Activated T-cell treated with anti-CD3 and anti-CD28 coated beads, Interleukin-2, amount 50 U/mL, for 72 hours (primary cell): ENCODE measurements around the gene ENDOV. TPM values are rescaled to one million over a fixed set of nuclear protein-coding genes. Genes with fewer than 3 reads are reported as not detected.
A peak's percentile ranks its signal among the peaks of the same experiment; 100 is the strongest.

Experiments used
- ATAC-seq, 2 donors: fragments of 150-1000 bp; cut with Tn5 transposase; replicated peaks in 1 of 2; 2 replicates each; pipeline ENCODE4 v1.10.0; 2021; ENCODE audit warnings: moderate library complexity in 2 of 2, mild to moderate bottlenecking in 1 of 2
- DNase-seq, 2 donors: peaks; one replicate each; pipeline ENCODE4 v3.0.0; 2021 to 2022; ENCODE audit warnings: mixed read lengths in 1 of 2
- H3K27ac Mint-ChIP-seq: one replicate; pipeline ENCODE4 v1.8.0; 2022; ENCODE audit warnings: mild to moderate bottlenecking, moderate library complexity, mixed read lengths
- H3K27me3 Mint-ChIP-seq: one replicate; pipeline ENCODE4 v1.8.0; 2022; ENCODE audit warnings: low read depth, mixed read lengths
- H3K36me3 Mint-ChIP-seq, 2 donors: one replicate each; pipeline ENCODE4 v1.8.0; 2022; ENCODE audit warnings: mixed read lengths in 2 of 2, mild to moderate bottlenecking in 1 of 2; ENCODE audit not compliant: insufficient read depth in 2 of 2
- H3K4me1 Mint-ChIP-seq: one replicate; pipeline ENCODE4 v1.8.0; 2022; ENCODE audit warnings: low read depth, mixed read lengths
- H3K4me3 Mint-ChIP-seq, 2 donors: one replicate each; pipeline ENCODE4 v1.8.0; 2022; ENCODE audit warnings: mild to moderate bottlenecking in 2 of 2, mixed read lengths in 2 of 2, moderate library complexity in 2 of 2
- H3K9me3 Mint-ChIP-seq, 2 donors: one replicate each; pipeline ENCODE4 v1.8.0; 2022; ENCODE audit warnings: mixed read lengths in 2 of 2
- total RNA-seq, 2 donors: library from RNA; stranded (reverse); gene quantifications; one replicate each; pipeline ENCODE4 v1.2.3, GENCODE V29; 2022

The ENDOV gene
- total RNA-seq, 2 donors from 2014 or later: 25.3 to 29.0 TPM

- Mint-ChIP-seq H3K9me3 (no peaks in the 10 kb centered on the region), H3K4me3 (no peak overlapping the region), H3K27ac (no peak overlapping the region), H3K27me3 (no peaks in the 10 kb centered on the region), H3K36me3 (no peaks in the 10 kb centered on the region), H3K4me1 (peaks cover 24% of the 10 kb centered on the region)
- DNase-seq: no peak
- ATAC-seq: no peak
These were observed 9.3 kb downstream of the ENDOV start for GRCh38 chr17:80424261-80424660.

GRCh38 chr17:80424878-80425765 lies 10.2 kb downstream of the ENDOV start:
- no peak overlapping the region for H3K4me3 Mint-ChIP-seq
- peaks cover 17% of the 10 kb centered on the region for H3K4me1 Mint-ChIP-seq
- no peaks in the 10 kb centered on the region for H3K27me3 Mint-ChIP-seq
- no peaks in the 10 kb centered on the region for H3K9me3 Mint-ChIP-seq
- DNase-seq (no peak), ATAC-seq (no peak)
- H3K27ac Mint-ChIP-seq: no peak overlapping the region
- H3K36me3 Mint-ChIP-seq: no peaks in the 10 kb centered on the region

GRCh38 chr17:80425835-80426426 lies 11.0 kb downstream of the ENDOV start:
- peaks cover 15% of the 10 kb centered on the region for H3K4me1 Mint-ChIP-seq
- no peaks in the 10 kb centered on the region for H3K36me3 Mint-ChIP-seq
- DNase-seq (no peak), ATAC-seq (no peak)
- H3K27me3 Mint-ChIP-seq: no peaks in the 10 kb centered on the region
- H3K4me3 Mint-ChIP-seq: peak overlapping the region in 1 of 2 donors; percentile 23
- H3K27ac Mint-ChIP-seq: no peak overlapping the region
- no peaks in the 10 kb centered on the region for H3K9me3 Mint-ChIP-seq

- Mint-ChIP-seq H3K27me3 (no peaks in the 10 kb centered on the region), H3K27ac (no peak overlapping the region), H3K9me3 (no peaks in the 10 kb centered on the region), H3K4me3 (peak overlapping the region; percentile 6 to 23), H3K4me1 (peaks cover 15% of the 10 kb centered on the region), H3K36me3 (no peaks in the 10 kb centered on the region)
- ATAC-seq (peak; percentile 96 to 97), DNase-seq (peak; percentile 87 to 93)
These were observed 11.8 kb downstream of the ENDOV start for GRCh38 chr17:80426671-80427326.

GRCh38 chr17:80427366-80428282 lies 12.7 kb downstream of the ENDOV start:
- no peak overlapping the region for H3K4me3 Mint-ChIP-seq
- no peaks in the 10 kb centered on the region for H3K36me3 Mint-ChIP-seq
- DNase-seq: no peak
- H3K4me1 Mint-ChIP-seq: peaks cover 15% of the 10 kb centered on the region
- ATAC-seq: no peak
- no peaks in the 10 kb centered on the region for H3K27me3 Mint-ChIP-seq
- H3K27ac Mint-ChIP-seq: no peak overlapping the region
- no peaks in the 10 kb centered on the region for H3K9me3 Mint-ChIP-seq

- no peak overlapping the region for H3K27ac Mint-ChIP-seq
- DNase-seq (no peak), ATAC-seq (no peak)
- H3K36me3 Mint-ChIP-seq: no peaks in the 10 kb centered on the region
- no peaks in the 10 kb centered on the region for H3K9me3 Mint-ChIP-seq
- H3K4me3 Mint-ChIP-seq: no peak overlapping the region
- peaks cover 15% of the 10 kb centered on the region for H3K4me1 Mint-ChIP-seq
- H3K27me3 Mint-ChIP-seq: no peaks in the 10 kb centered on the region
These were observed 13.4 kb downstream of the ENDOV start for GRCh38 chr17:80428363-80428762.

GRCh38 chr17:80428796-80429195 lies 13.8 kb downstream of the ENDOV start:
- no peaks in the 10 kb centered on the region for H3K36me3 Mint-ChIP-seq
- ATAC-seq (no peak), DNase-seq (no peak)
- no peak overlapping the region for H3K27ac Mint-ChIP-seq
- no peaks in the 10 kb centered on the region for H3K27me3 Mint-ChIP-seq
- H3K4me3 Mint-ChIP-seq: no peak overlapping the region
- H3K4me1 Mint-ChIP-seq: peaks cover 15% of the 10 kb centered on the region
- H3K9me3 Mint-ChIP-seq: no peaks in the 10 kb centered on the region

GRCh38 chr17:80429356-80430275 lies 14.6 kb downstream of the ENDOV start:
- peaks cover 15% of the 10 kb centered on the region for H3K4me1 Mint-ChIP-seq
- H3K27me3 Mint-ChIP-seq: no peaks in the 10 kb centered on the region
- no peak for DNase-seq
- H3K9me3 Mint-ChIP-seq: no peaks in the 10 kb centered on the region
- no peak overlapping the region for H3K27ac Mint-ChIP-seq
- no peaks in the 10 kb centered on the region for H3K36me3 Mint-ChIP-seq
- H3K4me3 Mint-ChIP-seq: no peak overlapping the region
- ATAC-seq: no peak

- H3K4me3 Mint-ChIP-seq: no peak overlapping the region
- no peaks in the 10 kb centered on the region for H3K36me3 Mint-ChIP-seq
- no peaks in the 10 kb centered on the region for H3K9me3 Mint-ChIP-seq
- no peak for ATAC-seq
- H3K27me3 Mint-ChIP-seq: no peaks in the 10 kb centered on the region
- no peak for DNase-seq
- peaks cover 15% of the 10 kb centered on the region for H3K4me1 Mint-ChIP-seq
- H3K27ac Mint-ChIP-seq: no peak overlapping the region
These were observed 15.7 kb downstream of the ENDOV start for GRCh38 chr17:80430446-80431245.

GRCh38 chr17:80431246-80432195 lies 16.6 kb downstream of the ENDOV start:
- Mint-ChIP-seq H3K27ac (no peak overlapping the region), H3K4me1 (peaks cover 8% of the 10 kb centered on the region), H3K9me3 (no peaks in the 10 kb centered on the region), H3K27me3 (no peaks in the 10 kb centered on the region), H3K4me3 (no peak overlapping the region), H3K36me3 (no peaks in the 10 kb centered on the region)
- ATAC-seq (no peak), DNase-seq (no peak)
